ENCODE data around the gene RDH13.

Gene RDH13

GRCh38 chr19:55024111-55024510 lies 38.8 kb downstream of the RDH13 start:
- TF ChIP-seq HOXD13 (CRISPR knock-in tag; IDR thresholded peaks at IDR 0.05; ENCODE audit: borderline replicate concordance), result no peak
- TF ChIP-seq PATZ1 (tag by site-specific recombination; IDR thresholded peaks at IDR 0.05), result no peak
- no peak for TF ChIP-seq ZNF670 (tag by site-specific recombination; IDR thresholded peaks at IDR 0.05; ENCODE audit: low read depth)
- no peak for TF ChIP-seq BCL11A (tag by site-specific recombination; IDR thresholded peaks at IDR 0.05; ENCODE audit: low read depth)
- no peak for TF ChIP-seq PBX3 (CRISPR knock-in tag; IDR thresholded peaks at IDR 0.05)
- no peak for TF ChIP-seq ZNF248 (tag by site-specific recombination; IDR thresholded peaks at IDR 0.05)
- no peak for TF ChIP-seq ZNF48 (tag by site-specific recombination; IDR thresholded peaks at IDR 0.05)
- no peak for TF ChIP-seq ZNF768 (tag by site-specific recombination; IDR thresholded peaks at IDR 0.05)
- TF ChIP-seq ZNF121 (tag by site-specific recombination; IDR thresholded peaks at IDR 0.05), result no peak
- no peak for TF ChIP-seq ZNF677 (tag by site-specific recombination; IDR thresholded peaks at IDR 0.05)
- TF ChIP-seq ZFP37 (tag by site-specific recombination; IDR thresholded peaks at IDR 0.05), result no peak
- TF ChIP-seq ZNF133 (tag by site-specific recombination; IDR thresholded peaks at IDR 0.05), result no peak
- TF ChIP-seq ZNF701 (tag by site-specific recombination; IDR thresholded peaks at IDR 0.05), result no peak
- TF ChIP-seq, protein P1, sequence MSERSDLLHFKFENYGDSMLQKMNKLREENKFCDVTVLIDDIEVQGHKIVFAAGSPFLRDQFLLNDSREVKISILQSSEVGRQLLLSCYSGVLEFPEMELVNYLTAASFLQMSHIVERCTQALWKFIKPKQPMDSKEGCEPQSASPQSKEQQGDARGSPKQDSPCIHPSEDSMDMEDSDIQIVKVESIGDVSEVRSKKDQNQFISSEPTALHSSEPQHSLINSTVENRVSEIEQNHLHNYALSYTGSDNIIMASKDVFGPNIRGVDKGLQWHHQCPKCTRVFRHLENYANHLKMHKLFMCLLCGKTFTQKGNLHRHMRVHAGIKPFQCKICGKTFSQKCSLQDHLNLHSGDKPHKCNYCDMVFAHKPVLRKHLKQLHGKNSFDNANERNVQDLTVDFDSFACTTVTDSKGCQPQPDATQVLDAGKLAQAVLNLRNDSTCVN (tag by site-specific recombination; optimal IDR thresholded peaks at IDR 0.05), result no peak
- TF ChIP-seq, protein P2, sequence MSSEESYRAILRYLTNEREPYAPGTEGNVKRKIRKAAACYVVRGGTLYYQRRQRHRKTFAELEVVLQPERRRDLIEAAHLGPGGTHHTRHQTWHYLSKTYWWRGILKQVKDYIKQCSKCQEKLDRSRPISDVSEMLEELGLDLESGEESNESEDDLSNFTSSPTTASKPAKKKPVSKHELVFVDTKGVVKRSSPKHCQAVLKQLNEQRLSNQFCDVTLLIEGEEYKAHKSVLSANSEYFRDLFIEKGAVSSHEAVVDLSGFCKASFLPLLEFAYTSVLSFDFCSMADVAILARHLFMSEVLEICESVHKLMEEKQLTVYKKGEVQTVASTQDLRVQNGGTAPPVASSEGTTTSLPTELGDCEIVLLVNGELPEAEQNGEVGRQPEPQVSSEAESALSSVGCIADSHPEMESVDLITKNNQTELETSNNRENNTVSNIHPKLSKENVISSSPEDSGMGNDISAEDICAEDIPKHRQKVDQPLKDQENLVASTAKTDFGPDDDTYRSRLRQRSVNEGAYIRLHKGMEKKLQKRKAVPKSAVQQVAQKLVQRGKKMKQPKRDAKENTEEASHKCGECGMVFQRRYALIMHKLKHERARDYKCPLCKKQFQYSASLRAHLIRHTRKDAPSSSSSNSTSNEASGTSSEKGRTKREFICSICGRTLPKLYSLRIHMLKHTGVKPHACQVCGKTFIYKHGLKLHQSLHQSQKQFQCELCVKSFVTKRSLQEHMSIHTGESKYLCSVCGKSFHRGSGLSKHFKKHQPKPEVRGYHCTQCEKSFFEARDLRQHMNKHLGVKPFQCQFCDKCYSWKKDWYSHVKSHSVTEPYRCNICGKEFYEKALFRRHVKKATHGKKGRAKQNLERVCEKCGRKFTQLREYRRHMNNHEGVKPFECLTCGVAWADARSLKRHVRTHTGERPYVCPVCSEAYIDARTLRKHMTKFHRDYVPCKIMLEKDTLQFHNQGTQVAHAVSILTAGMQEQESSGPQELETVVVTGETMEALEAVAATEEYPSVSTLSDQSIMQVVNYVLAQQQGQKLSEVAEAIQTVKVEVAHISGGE (tag by site-specific recombination; conservative IDR thresholded peaks at IDR 0.05; ENCODE audit: low read depth), result no peak
- no peak for TF ChIP-seq YY2 (tag by site-specific recombination; IDR thresholded peaks at IDR 0.05)
- TF ChIP-seq ZNF629 (tag by site-specific recombination; IDR thresholded peaks at IDR 0.05), result no peak
- TF ChIP-seq ZNF449 (tag by site-specific recombination; IDR thresholded peaks at IDR 0.05), result no peak
- TF ChIP-seq, protein P3, sequence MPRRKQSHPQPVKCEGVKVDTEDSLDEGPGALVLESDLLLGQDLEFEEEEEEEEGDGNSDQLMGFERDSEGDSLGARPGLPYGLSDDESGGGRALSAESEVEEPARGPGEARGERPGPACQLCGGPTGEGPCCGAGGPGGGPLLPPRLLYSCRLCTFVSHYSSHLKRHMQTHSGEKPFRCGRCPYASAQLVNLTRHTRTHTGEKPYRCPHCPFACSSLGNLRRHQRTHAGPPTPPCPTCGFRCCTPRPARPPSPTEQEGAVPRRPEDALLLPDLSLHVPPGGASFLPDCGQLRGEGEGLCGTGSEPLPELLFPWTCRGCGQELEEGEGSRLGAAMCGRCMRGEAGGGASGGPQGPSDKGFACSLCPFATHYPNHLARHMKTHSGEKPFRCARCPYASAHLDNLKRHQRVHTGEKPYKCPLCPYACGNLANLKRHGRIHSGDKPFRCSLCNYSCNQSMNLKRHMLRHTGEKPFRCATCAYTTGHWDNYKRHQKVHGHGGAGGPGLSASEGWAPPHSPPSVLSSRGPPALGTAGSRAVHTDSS (tag by site-specific recombination; IDR thresholded peaks at IDR 0.05), result no peak
- Histone ChIP-seq H3K27ac (ENCODE audit: extremely low read depth, low read depth, low read length) (no peak overlapping the region), H3K4me1 (ENCODE audit: control insufficient read depth, insufficient read depth, low read length) (no peaks in the 10 kb centered on the region), H3K4me3 (ENCODE audit: low read depth, low read length) (no peak overlapping the region), H3K36me3 (ENCODE audit: control insufficient read depth in 2 of 2, insufficient read depth in 1 of 2, low read length in 2 of 2) (no peaks in the 10 kb centered on the region), H3K9me3 (ENCODE audit: control insufficient read depth, insufficient read depth, low read depth, low read length) (no peaks in the 10 kb centered on the region)
- POLR2A ChIA-PET, result no interaction called here
- CTCF ChIA-PET, result no interaction called here
